ENCODE data around the gene WDR7. TPM values are rescaled to one million over a fixed set of nuclear protein-coding genes. Genes with fewer than 3 reads are reported as not detected.
A peak's percentile ranks its signal among the peaks of the same experiment; 100 is the strongest.

The WDR7 gene
- total and polyA plus RNA-seq, 2 experiments from 2014 or later: 5.9 to 19.0 TPM

DNA sequence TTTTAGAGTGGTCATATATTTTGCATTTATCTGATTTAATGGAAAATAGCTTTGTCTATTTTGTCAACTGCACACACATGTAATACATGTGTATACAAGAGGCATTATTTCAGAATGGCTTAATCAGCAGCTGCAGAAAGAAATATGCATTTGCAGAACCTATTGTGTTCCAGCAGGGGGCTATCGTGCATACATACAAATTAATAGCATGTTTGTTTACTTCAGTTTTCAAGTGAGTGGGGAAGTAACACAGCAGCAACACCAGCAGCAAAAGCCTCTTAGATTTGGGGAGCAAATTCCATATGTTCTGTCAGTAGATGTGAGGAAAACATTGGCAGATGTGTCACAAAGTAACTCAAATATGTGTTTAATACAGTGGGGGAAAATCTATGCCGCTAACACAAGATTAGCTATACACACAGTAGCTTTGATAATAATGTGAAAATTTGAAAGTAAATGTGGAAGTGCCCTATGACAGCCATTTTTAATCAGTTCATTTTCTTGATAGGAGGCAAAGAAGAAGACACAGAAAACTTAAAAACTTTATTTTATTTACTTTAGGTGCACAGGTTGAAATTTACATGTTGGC, 218.1 kb downstream of the WDR7 start:
- H3K27me3 ChIP-seq: no peaks in the 10 kb centered on the region
- H3K79me2 ChIP-seq: no peaks in the 10 kb centered on the region
- H4K20me1 ChIP-seq (ENCODE audit: insufficient read depth, poor library complexity, severe bottlenecking): no peaks in the 10 kb centered on the region
- no peak for TF ChIP-seq EZH2 (IDR thresholded peaks at IDR 0.05; ENCODE audit: borderline replicate concordance)
- TF ChIP-seq, protein P1, sequence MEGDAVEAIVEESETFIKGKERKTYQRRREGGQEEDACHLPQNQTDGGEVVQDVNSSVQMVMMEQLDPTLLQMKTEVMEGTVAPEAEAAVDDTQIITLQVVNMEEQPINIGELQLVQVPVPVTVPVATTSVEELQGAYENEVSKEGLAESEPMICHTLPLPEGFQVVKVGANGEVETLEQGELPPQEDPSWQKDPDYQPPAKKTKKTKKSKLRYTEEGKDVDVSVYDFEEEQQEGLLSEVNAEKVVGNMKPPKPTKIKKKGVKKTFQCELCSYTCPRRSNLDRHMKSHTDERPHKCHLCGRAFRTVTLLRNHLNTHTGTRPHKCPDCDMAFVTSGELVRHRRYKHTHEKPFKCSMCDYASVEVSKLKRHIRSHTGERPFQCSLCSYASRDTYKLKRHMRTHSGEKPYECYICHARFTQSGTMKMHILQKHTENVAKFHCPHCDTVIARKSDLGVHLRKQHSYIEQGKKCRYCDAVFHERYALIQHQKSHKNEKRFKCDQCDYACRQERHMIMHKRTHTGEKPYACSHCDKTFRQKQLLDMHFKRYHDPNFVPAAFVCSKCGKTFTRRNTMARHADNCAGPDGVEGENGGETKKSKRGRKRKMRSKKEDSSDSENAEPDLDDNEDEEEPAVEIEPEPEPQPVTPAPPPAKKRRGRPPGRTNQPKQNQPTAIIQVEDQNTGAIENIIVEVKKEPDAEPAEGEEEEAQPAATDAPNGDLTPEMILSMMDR (IDR thresholded peaks at IDR 0.05; ENCODE audit: poor library complexity): peak; percentile 69
- H3K27ac ChIP-seq: no peak overlapping the region
- H3K36me3 ChIP-seq (replicated peaks; ENCODE audit: insufficient read depth, low read depth): no peaks in the 10 kb centered on the region
- H2AFZ ChIP-seq: no peak overlapping the region
- no peaks in the 10 kb centered on the region for H3K9me3 ChIP-seq (ENCODE audit: low read depth)
- H3K4me1 ChIP-seq (ENCODE audit: insufficient read depth): no peaks in the 10 kb centered on the region
- H3K4me3 ChIP-seq: no peak overlapping the region
- no peak overlapping the region for H3K4me2 ChIP-seq
- 50% methylated on average over 2 of the region's 2 CpGs for WGBS (ENCODE audit: low lambda C conversion rate, missing lambda C conversion rate)
- peak; percentile 64 for DNase-seq (ENCODE audit: low spot score)
- no peaks in the 10 kb centered on the region for H3K9me2 ChIP-seq (replicated peaks; ENCODE audit: insufficient read depth)

DNA sequence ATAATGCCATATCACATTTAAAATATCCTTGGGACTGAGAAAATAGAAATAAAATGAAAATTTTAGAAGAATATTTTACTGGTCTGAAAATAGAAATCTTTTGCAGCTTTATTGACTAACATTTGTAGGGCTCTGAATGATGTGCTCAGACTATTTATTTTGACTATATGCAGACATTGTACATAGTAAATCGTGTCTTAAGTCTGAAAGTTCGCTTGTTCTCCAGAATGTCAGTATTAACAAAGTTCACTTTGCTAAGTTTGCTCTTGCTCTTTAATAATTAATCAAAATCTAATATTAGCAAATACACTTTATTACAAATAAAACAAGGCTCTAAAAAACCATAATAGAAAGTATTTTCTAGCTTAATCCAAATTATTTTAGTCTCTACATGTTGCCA, 219.8 kb downstream of the WDR7 start:
- H2AFZ ChIP-seq: no peak overlapping the region
- H3K4me3 ChIP-seq: no peak overlapping the region
- H3K79me2 ChIP-seq: no peaks in the 10 kb centered on the region
- TF ChIP-seq EZH2 (IDR thresholded peaks at IDR 0.05; ENCODE audit: borderline replicate concordance) (no peak), EZH2phosphoT487 (IDR thresholded peaks at IDR 0.05; ENCODE audit: low read depth, severe bottlenecking, unreplicated experiment) (no peak)
- TF ChIP-seq, protein P1 (IDR thresholded peaks at IDR 0.05; ENCODE audit: poor library complexity): no peak
- no peaks in the 10 kb centered on the region for H3K9me3 ChIP-seq (ENCODE audit: low read depth)
- WGBS (ENCODE audit: low lambda C conversion rate, missing lambda C conversion rate): 76% methylated on average over 2 of the region's 2 CpGs
- no peak overlapping the region for H3K4me2 ChIP-seq
- no peaks in the 10 kb centered on the region for H3K36me3 ChIP-seq (replicated peaks; ENCODE audit: insufficient read depth, low read depth)
- no peak overlapping the region for H3K27ac ChIP-seq
- no peaks in the 10 kb centered on the region for H3K4me1 ChIP-seq (ENCODE audit: insufficient read depth)
- DNase-seq (ENCODE audit: low spot score): no peak
- H4K20me1 ChIP-seq (ENCODE audit: insufficient read depth, poor library complexity, severe bottlenecking): no peaks in the 10 kb centered on the region
- no peaks in the 10 kb centered on the region for H3K9me2 ChIP-seq (replicated peaks; ENCODE audit: insufficient read depth)
- H3K27me3 ChIP-seq: no peaks in the 10 kb centered on the region

DNA sequence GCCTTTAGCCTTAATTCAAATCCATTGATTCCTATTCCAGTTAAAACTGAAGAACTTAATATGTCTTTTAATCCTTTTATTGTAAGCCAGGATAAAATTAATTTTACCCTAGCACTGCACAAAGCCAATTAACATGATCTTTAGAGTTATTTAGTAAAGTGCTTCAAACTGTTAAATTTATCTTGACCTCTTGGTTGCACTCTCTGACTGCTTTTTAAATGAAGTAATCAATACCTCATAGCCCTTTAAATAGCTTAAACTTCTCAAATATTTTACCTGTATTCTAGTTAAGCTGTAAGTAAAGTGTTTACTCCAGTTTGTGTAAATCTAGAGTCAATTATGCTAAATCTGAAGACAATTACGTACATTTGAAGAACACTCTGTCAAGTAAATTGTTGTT, 221.0 kb downstream of the WDR7 start:
- TF ChIP-seq, protein P1 (IDR thresholded peaks at IDR 0.05; ENCODE audit: poor library complexity): no peak
- TF ChIP-seq EZH2phosphoT487 (IDR thresholded peaks at IDR 0.05; ENCODE audit: low read depth, severe bottlenecking, unreplicated experiment): no peak
- TF ChIP-seq EZH2 (IDR thresholded peaks at IDR 0.05; ENCODE audit: borderline replicate concordance): no peak
- no peaks in the 10 kb centered on the region for H3K79me2 ChIP-seq
- H3K9me3 ChIP-seq (ENCODE audit: low read depth): no peaks in the 10 kb centered on the region
- no peaks in the 10 kb centered on the region for H3K4me1 ChIP-seq (ENCODE audit: insufficient read depth)
- H4K20me1 ChIP-seq (ENCODE audit: insufficient read depth, poor library complexity, severe bottlenecking): no peaks in the 10 kb centered on the region
- WGBS (ENCODE audit: low lambda C conversion rate, missing lambda C conversion rate): 89% methylated on average over 1 of the region's 1 CpG
- no peak overlapping the region for H3K4me2 ChIP-seq
- H2AFZ ChIP-seq: no peak overlapping the region
- no peaks in the 10 kb centered on the region for H3K36me3 ChIP-seq (replicated peaks; ENCODE audit: insufficient read depth, low read depth)
- H3K9me2 ChIP-seq (replicated peaks; ENCODE audit: insufficient read depth): no peaks in the 10 kb centered on the region
- no peaks in the 10 kb centered on the region for H3K27me3 ChIP-seq
- no peak overlapping the region for H3K27ac ChIP-seq
- no peak overlapping the region for H3K4me3 ChIP-seq
- DNase-seq (ENCODE audit: low spot score): no peak
